Right lobe of liver (tissue), 6 donors: Measurements from ENCODE around the gene PI16. TPM values are rescaled to one million over a fixed set of nuclear protein-coding genes. Genes with fewer than 3 reads are reported as not detected.

Experiments used
- ATAC-seq, 4 donors: fragments of 200-7000 bp; cut with Tn5 transposase; one replicate each; pipeline ENCODE4 v1.9.1; 2020; ENCODE audit warnings: mild to moderate bottlenecking in 4 of 4, moderate library complexity in 4 of 4
- DNase-seq, 3 donors: peaks; one replicate each; pipeline ENCODE4 v3.0.0-alpha.2; 2020
- H3K27ac ChIP-seq, 3 donors: fragments of 200-600 bp; one replicate each; pipeline ENCODE4 v1.8.0; 2022
- H3K27me3 ChIP-seq, 2 donors: fragments of 200-600 bp; one replicate each; pipeline ENCODE4 v1.8.0; 2022
- H3K36me3 ChIP-seq, 4 donors: fragments of 200-600 bp; sonication (generic) in 1 of 4; one replicate each; pipeline versions ENCODE4 v1.5.1 to v1.8.0; 2017 to 2022; ENCODE audit warnings: control low read depth in 1 of 4
- H3K4me1 ChIP-seq, 4 donors: fragments of 200-600 bp; sonication (generic) in 1 of 4; one replicate each; pipeline versions ENCODE4 v1.5.1 to v1.8.0; 2017 to 2022; ENCODE audit warnings: control low read depth in 1 of 4
- H3K4me3 ChIP-seq, 3 donors: fragments of 200-600 bp; one replicate each; pipeline ENCODE4 v1.8.0; 2022
- H3K9me3 ChIP-seq, 4 donors: fragments of 200-600 bp; sonication (generic) in 1 of 4; one replicate each; pipeline versions ENCODE4 v1.5.1 to v1.8.0; 2017 to 2022; ENCODE audit warnings: control low read depth in 1 of 4
- POLR2A ChIP-seq: fragments of 450-650 bp; IDR thresholded peaks from one replicate; pipeline ENCODE4 v1.6.1; 2017; ENCODE audit warnings: antibody characterized with exemption, mild to moderate bottlenecking
- WGBS: methylation state at CpG from one replicate; pipeline ENCODE4 v1.1.6; 2018; ENCODE audit warnings: low coverage, low lambda C conversion rate; ENCODE audit not compliant: insufficient coverage; ENCODE audit errors: missing lambda C conversion rate; 5-methylcytosine and 5-hydroxymethylcytosine counted together
- intact Hi-C, 2 donors: fragments of 100-400 bp; cut with DNase I; formaldehyde crosslinking; loops; one replicate each; pipeline versions ENCODE4 v1.11.2 to v1.14.1; 2022
- total RNA-seq, 6 experiments: library from RNA; depleted of rRNA in 2 of 6; stranded (reverse); fragments of >200 nt in 2 of 6; fragmentation: NEBNext Ultra II Directional in 3 of 6; extraction: Animal tissue kit (Norgen Biotek cat#: 25700) in 3 of 6; gene quantifications; one replicate each; pipeline versions ENCODE4 v1.1.0 to v1.2.4, GENCODE V29; 2016 to 2023
- TF ChIP-seq, protein P1 (sequence below), 4 donors: fragments of 200-600 bp in 3 of 4; fragments of 450-650 bp in 1 of 4; IDR thresholded peaks; one replicate each; pipeline versions ENCODE4 v1.5.1 to v1.8.0; 2016 to 2022; ENCODE audit warnings: antibody characterized with exemption in 4 of 4, mild to moderate bottlenecking in 2 of 4
- donor health status: DM: no; HTN: yes; CAD: no.
- donor health status: DM: no; HTN: no; CAD: no.
- donor health status: DM: no; HTN: no; CAD: no.
- donor health status: DM: no; HTN: yes; CAD: no.
- donor health status: DM: no; HTN: yes; CAD: no.

Gene PI16
- total RNA-seq, 6 experiments from 2014 or later, result 0.11 to 0.42 TPM; not detected in 4

DNA sequence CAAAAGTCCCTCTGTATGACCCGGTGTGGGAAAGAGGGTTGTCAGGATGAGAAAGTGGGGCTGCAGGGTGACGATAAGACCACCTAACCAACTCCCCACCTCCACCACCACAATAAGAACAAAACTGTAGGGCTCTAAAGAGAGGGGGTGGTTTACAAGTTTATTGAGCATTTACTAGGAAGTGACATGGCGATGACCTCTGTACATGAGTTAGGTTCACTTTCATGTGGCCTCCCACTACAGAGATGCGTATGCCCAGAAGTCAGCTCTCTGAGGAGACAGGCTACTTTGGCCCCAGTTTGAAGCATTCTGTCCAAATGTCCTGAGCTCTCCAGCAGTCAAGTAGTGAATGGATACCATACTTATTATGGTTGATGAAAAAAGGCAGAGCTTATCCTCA is 28.7 kb upstream of the PI16 start:
- Histone ChIP-seq H3K27ac (no peak overlapping the region), H3K36me3 (peaks cover 0 to 11% (median 4%) of the 10 kb centered on the region in 4 donors), H3K4me3 (no peak overlapping the region), H3K4me1 (no peaks in the 10 kb centered on the region), H3K9me3 (no peaks in the 10 kb centered on the region), H3K27me3 (no peaks in the 10 kb centered on the region)
- DNase-seq, result no peak
- ATAC-seq, result no peak
- 80% methylated on average over 2 of the region's 4 CpGs for WGBS
- intact Hi-C loops, result no loop called here
- no peak for TF ChIP-seq POLR2A
- TF ChIP-seq, protein P1, sequence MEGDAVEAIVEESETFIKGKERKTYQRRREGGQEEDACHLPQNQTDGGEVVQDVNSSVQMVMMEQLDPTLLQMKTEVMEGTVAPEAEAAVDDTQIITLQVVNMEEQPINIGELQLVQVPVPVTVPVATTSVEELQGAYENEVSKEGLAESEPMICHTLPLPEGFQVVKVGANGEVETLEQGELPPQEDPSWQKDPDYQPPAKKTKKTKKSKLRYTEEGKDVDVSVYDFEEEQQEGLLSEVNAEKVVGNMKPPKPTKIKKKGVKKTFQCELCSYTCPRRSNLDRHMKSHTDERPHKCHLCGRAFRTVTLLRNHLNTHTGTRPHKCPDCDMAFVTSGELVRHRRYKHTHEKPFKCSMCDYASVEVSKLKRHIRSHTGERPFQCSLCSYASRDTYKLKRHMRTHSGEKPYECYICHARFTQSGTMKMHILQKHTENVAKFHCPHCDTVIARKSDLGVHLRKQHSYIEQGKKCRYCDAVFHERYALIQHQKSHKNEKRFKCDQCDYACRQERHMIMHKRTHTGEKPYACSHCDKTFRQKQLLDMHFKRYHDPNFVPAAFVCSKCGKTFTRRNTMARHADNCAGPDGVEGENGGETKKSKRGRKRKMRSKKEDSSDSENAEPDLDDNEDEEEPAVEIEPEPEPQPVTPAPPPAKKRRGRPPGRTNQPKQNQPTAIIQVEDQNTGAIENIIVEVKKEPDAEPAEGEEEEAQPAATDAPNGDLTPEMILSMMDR (IDR thresholded peaks at IDR 0.05), result no peak

DNA sequence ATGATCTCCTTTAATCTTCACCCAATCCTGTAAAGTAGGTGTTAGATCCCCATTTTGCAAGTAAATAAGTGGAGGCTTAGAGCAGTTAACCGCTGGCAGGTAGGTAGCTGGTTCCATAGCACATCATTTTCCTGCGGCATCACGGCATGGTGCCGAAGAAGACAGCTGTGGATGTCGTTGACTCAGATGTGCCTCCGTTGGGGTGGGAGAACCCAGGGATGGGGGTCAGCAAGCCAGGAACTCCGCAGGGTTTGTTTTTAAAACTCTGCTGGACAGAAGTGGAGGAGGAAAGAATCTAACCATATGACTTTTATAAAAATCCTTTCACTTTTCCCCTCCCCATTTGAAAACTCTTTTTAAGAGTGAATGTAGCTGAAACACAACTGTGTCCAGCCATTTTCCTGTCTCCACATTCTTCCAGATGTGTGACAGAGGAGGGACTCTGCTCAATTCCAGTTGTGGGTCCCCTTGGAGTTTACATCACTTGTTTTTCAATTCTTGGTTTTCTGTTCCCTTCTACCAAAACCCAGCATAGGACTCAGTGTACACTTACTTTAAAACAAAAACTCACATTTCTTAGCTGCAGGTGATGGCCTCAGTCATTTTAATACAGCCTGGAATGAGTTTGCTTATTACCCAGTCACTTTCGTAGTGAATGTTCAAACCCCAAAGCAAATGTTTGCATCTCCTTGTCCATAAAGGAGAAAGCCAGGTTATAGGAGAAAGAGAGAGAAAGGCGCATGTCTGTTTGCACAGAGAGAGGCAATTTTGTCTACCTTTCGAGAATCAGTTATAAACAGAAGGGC is 27.6 kb upstream of the PI16 start:
- Histone ChIP-seq H3K27me3 (no peaks in the 10 kb centered on the region), H3K4me3 (no peak overlapping the region), H3K36me3 (peaks cover 0 to 11% (median 4%) of the 10 kb centered on the region in 4 donors), H3K27ac (no peak overlapping the region), H3K4me1 (no peaks in the 10 kb centered on the region), H3K9me3 (no peaks in the 10 kb centered on the region)
- ATAC-seq (no peak), DNase-seq (no peak)
- TF ChIP-seq, protein P1 (IDR thresholded peaks at IDR 0.05), result no peak
- no peak for TF ChIP-seq POLR2A
- intact Hi-C loops, result no loop called here
- WGBS, result 85% methylated on average over 8 of the region's 10 CpGs

DNA sequence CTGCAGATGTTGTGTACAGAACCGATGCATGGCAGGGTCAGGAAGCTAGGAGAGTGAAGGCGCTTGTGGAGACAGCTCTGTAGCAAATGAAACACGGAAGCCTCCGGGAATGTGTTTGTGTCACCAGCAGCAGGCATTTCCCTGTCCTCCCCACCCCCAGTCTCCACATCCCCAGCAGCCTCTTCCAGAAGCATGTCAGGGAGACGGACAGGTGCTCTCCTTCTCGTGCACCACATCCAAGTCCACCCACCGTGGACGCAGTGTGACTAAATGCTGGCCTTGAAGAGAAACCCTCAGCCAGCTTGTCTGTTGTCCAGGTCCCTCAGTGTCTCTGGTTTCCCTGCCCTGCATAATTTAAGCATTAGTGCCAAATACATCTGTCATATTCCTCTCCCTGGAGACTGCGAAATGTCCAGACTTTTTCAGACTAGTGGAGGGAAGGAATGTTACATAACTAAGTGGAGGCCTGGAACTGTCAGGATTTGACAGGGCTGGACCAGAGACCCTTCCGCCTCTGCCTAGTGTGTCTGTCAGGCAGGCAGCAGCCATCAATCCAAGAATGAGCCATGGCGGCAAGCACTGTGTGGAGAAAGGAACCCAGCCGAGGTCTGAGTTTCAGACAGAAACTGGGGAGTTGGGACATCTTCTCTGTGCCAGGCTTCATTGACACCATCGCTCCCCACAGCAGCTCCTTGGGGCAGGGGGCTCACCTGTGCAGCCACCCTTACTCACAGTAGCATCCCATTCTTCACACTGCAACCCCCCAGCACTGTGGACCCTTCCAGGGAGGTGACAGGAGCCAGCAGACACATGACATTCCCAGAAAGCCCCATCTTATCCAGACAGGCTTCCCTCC is 26.6 kb upstream of the PI16 start:
- no peaks in the 10 kb centered on the region for H3K27me3 ChIP-seq
- intact Hi-C loops, result no loop called here
- H3K27ac ChIP-seq, result no peak overlapping the region
- no peaks in the 10 kb centered on the region for H3K9me3 ChIP-seq
- 83% methylated on average over 1 of the region's 13 CpGs for WGBS
- TF ChIP-seq POLR2A, result no peak
- TF ChIP-seq, protein P1 (IDR thresholded peaks at IDR 0.05), result no peak
- H3K4me3 ChIP-seq, result no peak overlapping the region
- ATAC-seq (peak in 1 of 4 donors; percentile 36), DNase-seq (no peak)
- no peaks in the 10 kb centered on the region for H3K4me1 ChIP-seq
- peaks cover 0 to 9% (median 4%) of the 10 kb centered on the region in 4 donors for H3K36me3 ChIP-seq

DNA sequence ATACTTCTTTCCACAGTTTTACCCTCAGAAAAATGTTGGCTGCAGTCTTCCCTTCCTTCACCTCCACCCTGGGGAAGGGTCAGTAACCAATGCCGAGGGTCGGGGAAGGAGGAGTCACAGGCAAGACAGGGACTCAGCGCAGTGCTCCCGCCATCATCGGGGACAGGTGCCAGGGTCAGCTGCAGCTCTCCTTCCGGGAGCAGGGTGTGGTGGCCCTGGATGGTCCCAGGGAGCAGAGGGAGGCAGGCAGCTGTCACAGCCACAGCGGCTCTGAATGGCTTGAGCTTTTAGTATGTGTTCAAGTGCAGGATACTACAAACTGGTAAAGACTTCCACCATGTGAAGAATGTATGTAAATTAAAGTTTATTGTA is 26.0 kb upstream of the PI16 start:
- intact Hi-C loops, result no loop called here
- Histone ChIP-seq H3K27ac (no peak overlapping the region), H3K36me3 (peaks cover 0 to 5% (median 2%) of the 10 kb centered on the region in 4 donors), H3K9me3 (no peaks in the 10 kb centered on the region), H3K4me3 (no peak overlapping the region), H3K27me3 (no peaks in the 10 kb centered on the region), H3K4me1 (no peaks in the 10 kb centered on the region)
- TF ChIP-seq, protein P1 (IDR thresholded peaks at IDR 0.05), result no peak
- TF ChIP-seq POLR2A, result no peak
- DNase-seq, result no peak
- 78% methylated on average over 5 of the region's 7 CpGs for WGBS
- ATAC-seq, result peak in 1 of 4 donors; percentile 31
